Spleen (tissue), 7 donors: ENCODE measurements around the gene STK38.

Experiments used
- CTCF ChIP-seq, 11 experiments: fragments of 200-600 bp in 7 of 11; fragments of 450-650 bp in 4 of 11; sonication (generic) in 4 of 11; IDR thresholded peaks in 8 of 11; conservative IDR thresholded peaks in 3 of 11; 1 replicate in 7 of 11; 2 replicates in 4 of 11; pipeline versions ENCODE4 v1.4.0 to v1.8.0; 2016 to 2021; ENCODE audit warnings: antibody characterized with exemption in 11 of 11, inconsistent platforms in 4 of 11, mild to moderate bottlenecking in 1 of 11
- POLR2AphosphoS5 ChIP-seq, 3 donors: sonication (generic); formaldehyde crosslinking; IDR thresholded peaks; one replicate each; pipeline ENCODE4 v1.5.1; 2017; ENCODE audit warnings: antibody characterized with exemption in 3 of 3
- donor health status: DM: no; HTN: no; CAD: no; lungs with moderate emphysema.
- donor health status: DM: no; HTN: no; CAD: no.
- donor health status: DM: no; HTN: no; CAD: no.

- TF ChIP-seq CTCF (IDR thresholded peaks at IDR 0.05 in 8 of 11, conservative IDR thresholded peaks at IDR 0.05 in 3 of 11), result peak in 1 of 11 experiments; percentile 18
- peak; percentile 98 to 99 (median 99) for TF ChIP-seq POLR2AphosphoS5 (IDR thresholded peaks at IDR 0.05)
Observed at GRCh38 chr6:36546920-36547645, at the start of gene STK38.
